ENCODE results near the gene PTPRE.

DNA sequence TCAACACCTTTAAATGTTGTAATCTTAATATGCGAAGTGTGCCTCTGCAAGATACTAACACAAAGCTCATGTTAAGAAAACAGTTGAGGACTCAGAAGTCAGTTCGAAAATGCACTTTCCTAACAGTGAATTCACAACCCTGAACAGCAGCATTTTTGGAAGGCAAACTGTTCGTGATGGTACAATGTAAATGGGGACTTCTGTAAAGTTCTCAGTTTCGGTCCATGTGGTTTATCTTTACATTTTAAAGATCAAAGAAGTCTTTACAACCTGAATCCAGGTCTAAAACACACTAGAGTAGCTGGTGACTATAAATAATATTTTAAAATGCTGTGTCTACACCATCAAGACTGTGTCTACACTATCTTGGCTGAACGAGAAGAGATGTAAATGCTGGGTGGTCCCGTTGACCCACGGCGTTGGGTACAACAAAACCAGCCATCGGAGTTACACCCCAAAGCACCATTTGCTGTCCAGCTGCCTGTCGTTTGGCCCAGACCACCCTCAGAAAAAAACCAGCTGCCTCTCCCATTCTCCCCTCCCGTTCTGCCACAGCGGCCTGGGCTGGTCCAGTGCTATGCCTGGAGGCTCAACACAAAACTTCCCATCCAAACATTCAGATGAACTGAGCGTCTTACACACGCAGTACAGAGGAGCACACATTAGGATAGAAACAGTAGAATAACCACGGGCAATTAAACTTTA, 176.4 kb downstream of the PTPRE start:
- TF ChIP-seq CTCF (IDR thresholded peaks at IDR 0.05): no peak
- no peak for TF ChIP-seq EZH2 (IDR thresholded peaks at IDR 0.05)

Measured in neural progenitor cell (in vitro differentiated cells).